Measurements from ENCODE around the gene BTN1A1. TPM values are rescaled to one million over a fixed set of nuclear protein-coding genes. Genes with fewer than 3 reads are reported as not detected.

BTN1A1 gene
- total and polyA plus RNA-seq, 9 of the 15 experiments (the other 6 are each of a cell fraction or from before 2014, with no cell fraction given) = 0.01 to 0.15 (median 0.06) TPM; not detected in 4

DNA sequence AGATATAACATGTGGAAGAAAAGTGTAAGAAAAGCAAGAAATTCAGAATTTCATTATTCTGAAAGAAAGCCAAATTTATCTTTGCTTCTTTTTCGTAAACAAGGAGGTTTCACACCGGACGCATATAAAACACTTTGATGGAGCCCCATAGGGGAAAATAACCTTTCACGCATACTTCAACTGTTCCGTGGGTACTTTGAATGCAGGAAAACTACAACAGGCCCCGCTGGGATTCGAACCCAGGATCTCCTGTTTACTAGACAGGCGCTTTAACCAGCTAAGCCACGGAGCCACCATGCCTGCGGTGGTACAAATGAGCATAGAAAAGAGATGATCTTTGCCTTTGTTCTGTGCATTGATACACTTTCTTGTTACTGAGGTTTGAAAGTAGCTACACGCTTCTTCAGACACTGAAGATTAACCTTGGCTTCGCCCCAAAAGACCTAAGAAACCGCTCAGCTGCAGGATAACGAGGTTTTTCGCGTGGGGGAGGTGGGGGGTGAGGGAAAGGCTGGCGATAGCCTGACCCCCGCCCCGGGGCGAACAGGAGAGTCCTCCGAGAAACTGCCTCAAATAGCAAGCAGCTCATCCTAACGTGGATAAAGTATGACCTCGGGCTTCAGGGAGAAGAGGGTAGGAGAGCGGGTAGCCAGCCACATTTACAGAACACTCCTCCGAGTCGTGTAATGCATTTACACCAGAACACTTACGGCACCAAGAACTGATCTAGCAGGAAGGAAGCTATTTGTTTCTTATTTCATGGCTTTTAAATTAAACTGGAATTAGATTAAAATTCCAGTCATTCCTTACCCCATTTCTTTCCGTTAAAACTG is 32.8 kb downstream of the BTN1A1 start (continued):
- TF ChIP-seq, protein P1, sequence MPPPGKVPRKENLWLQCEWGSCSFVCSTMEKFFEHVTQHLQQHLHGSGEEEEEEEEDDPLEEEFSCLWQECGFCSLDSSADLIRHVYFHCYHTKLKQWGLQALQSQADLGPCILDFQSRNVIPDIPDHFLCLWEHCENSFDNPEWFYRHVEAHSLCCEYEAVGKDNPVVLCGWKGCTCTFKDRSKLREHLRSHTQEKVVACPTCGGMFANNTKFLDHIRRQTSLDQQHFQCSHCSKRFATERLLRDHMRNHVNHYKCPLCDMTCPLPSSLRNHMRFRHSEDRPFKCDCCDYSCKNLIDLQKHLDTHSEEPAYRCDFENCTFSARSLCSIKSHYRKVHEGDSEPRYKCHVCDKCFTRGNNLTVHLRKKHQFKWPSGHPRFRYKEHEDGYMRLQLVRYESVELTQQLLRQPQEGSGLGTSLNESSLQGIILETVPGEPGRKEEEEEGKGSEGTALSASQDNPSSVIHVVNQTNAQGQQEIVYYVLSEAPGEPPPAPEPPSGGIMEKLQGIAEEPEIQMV (tag; conservative IDR thresholded peaks at IDR 0.05; ENCODE audit: low read depth) = no peak
- TF ChIP-seq BRD4 (IDR thresholded peaks at IDR 0.05) (peak; percentile 98), ARID1B (IDR thresholded peaks at IDR 0.05) (no peak), KDM2B (CRISPR knock-in tag; IDR thresholded peaks at IDR 0.05) (peak; percentile 69; the same call in 1 of the 2 replicates), ZBTB8A (IDR thresholded peaks at IDR 0.05; ENCODE audit: partially characterized antibody) (peak; percentile 93), DDX20 (tag; IDR thresholded peaks at IDR 0.05; ENCODE audit: low read depth) (no peak), TCFL5 (CRISPR knock-in tag; conservative IDR thresholded peaks at IDR 0.05) (0 out of 2 replicates have a peak, but pooled peaks have one; percentile 17), TCF3 (CRISPR knock-in tag; IDR thresholded peaks at IDR 0.05) (no peak; the same call in 1 of the 2 replicates), FOXK2 (conservative IDR thresholded peaks at IDR 0.05 in 1 of 2, IDR thresholded peaks at IDR 0.05 in 1 of 2; ENCODE audit: low read depth in 2 of 2) (peak; percentile 96 to 97)
- TF ChIP-seq, protein P2, sequence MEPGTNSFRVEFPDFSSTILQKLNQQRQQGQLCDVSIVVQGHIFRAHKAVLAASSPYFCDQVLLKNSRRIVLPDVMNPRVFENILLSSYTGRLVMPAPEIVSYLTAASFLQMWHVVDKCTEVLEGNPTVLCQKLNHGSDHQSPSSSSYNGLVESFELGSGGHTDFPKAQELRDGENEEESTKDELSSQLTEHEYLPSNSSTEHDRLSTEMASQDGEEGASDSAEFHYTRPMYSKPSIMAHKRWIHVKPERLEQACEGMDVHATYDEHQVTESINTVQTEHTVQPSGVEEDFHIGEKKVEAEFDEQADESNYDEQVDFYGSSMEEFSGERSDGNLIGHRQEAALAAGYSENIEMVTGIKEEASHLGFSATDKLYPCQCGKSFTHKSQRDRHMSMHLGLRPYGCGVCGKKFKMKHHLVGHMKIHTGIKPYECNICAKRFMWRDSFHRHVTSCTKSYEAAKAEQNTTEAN (CRISPR knock-in tag; IDR thresholded peaks at IDR 0.05) = no peak
- TF ChIP-seq, protein P3, sequence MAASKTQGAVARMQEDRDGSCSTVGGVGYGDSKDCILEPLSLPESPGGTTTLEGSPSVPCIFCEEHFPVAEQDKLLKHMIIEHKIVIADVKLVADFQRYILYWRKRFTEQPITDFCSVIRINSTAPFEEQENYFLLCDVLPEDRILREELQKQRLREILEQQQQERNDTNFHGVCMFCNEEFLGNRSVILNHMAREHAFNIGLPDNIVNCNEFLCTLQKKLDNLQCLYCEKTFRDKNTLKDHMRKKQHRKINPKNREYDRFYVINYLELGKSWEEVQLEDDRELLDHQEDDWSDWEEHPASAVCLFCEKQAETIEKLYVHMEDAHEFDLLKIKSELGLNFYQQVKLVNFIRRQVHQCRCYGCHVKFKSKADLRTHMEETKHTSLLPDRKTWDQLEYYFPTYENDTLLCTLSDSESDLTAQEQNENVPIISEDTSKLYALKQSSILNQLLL (CRISPR knock-in tag; IDR thresholded peaks at IDR 0.05; ENCODE audit: borderline replicate concordance) = no peak
